Stomach (tissue), 9 donors: Measurements from ENCODE around the gene MDFIC. TPM values are rescaled to one million over a fixed set of nuclear protein-coding genes. Genes with fewer than 3 reads are reported as not detected.

Experiments used
- DNase-seq, 2 donors: peaks; one replicate each; pipeline versions ENCODE4 v3.0.0 to v3.0.0-alpha.2; 2013 to 2019
- H3K27ac ChIP-seq, 5 donors: fragments of 200-600 bp in 4 of 5; sonication (generic) in 4 of 5; one replicate each; pipeline ENCODE4 v1.5.1; 2013 to 2019; ENCODE audit warnings: mild to moderate bottlenecking in 1 of 5, moderate library complexity in 1 of 5
- H3K27me3 ChIP-seq, 3 donors: fragments of 200-600 bp; sonication (generic); one replicate each; pipeline ENCODE4 v1.5.1; 2017 to 2019; ENCODE audit warnings: mixed run types in 1 of 3
- H3K36me3 ChIP-seq, 4 donors: fragments of 200-600 bp; sonication (generic); 1 replicate in 3 of 4; 2 replicates in 1 of 4; pipeline ENCODE4 v1.5.1; 2016 to 2019
- H3K4me1 ChIP-seq, 4 donors: fragments of 200-600 bp; sonication (generic); one replicate each; pipeline ENCODE4 v1.5.1; 2016 to 2019
- H3K4me3 ChIP-seq, 4 donors: fragments of 200-600 bp; sonication (generic) in 3 of 4; one replicate each; pipeline ENCODE4 v1.5.1; 2016 to 2019; ENCODE audit warnings: mild to moderate bottlenecking in 1 of 4
- H3K9me3 ChIP-seq, 4 donors: fragments of 200-600 bp; sonication (generic); one replicate each; pipeline ENCODE4 v1.5.1; 2016 to 2019
- CTCF ChIP-seq, 7 experiments: fragments of 450-650 bp in 4 of 7; fragments of 200-600 bp in 3 of 7; sonication (generic) in 3 of 7; IDR thresholded peaks; one replicate each; pipeline ENCODE4 v1.5.1; 2016 to 2019; ENCODE audit warnings: antibody characterized with exemption in 7 of 7, control low read depth in 2 of 7, mild to moderate bottlenecking in 1 of 7
- EP300 ChIP-seq: sonication (generic); formaldehyde crosslinking; IDR thresholded peaks from one replicate; pipeline ENCODE4 v1.6.1; 2017; ENCODE audit warnings: antibody characterized with exemption
- POLR2A ChIP-seq, 4 donors: fragments of 450-650 bp; IDR thresholded peaks; one replicate each; pipeline ENCODE4 v1.6.1; 2016; ENCODE audit warnings: antibody characterized with exemption in 4 of 4, control low read depth in 2 of 4, mild to moderate bottlenecking in 1 of 4, moderate library complexity in 1 of 4
- POLR2AphosphoS5 ChIP-seq, 3 donors: sonication (generic); formaldehyde crosslinking; IDR thresholded peaks; one replicate each; pipeline ENCODE4 v1.6.1; 2016; ENCODE audit warnings: antibody characterized with exemption in 3 of 3
- WGBS, 5 donors: extraction: QIAGEN DNeasy Blood & Tissue Kit in 3 of 5; methylation state at CpG; one replicate each; pipeline versions ENCODE4 v1.1.5 to v1.1.7; 2013 to 2018; 5-methylcytosine and 5-hydroxymethylcytosine counted together
- intact Hi-C: fragments of 100-400 bp; cut with DNase I; formaldehyde crosslinking; loops from one replicate; pipeline ENCODE4 v1.15.1; 2023; ENCODE audit warnings: low total_unique reads
- polyA plus RNA-seq, 3 donors: library from polyadenylated mRNA; stranded (reverse); fragments of 200-250 nt; gene quantifications; one replicate each; pipeline ENCODE4 v1.2.3, GENCODE V29; 2013
- total RNA-seq, 5 donors: library from RNA; depleted of rRNA; stranded (reverse); fragments of >200 nt; gene quantifications; one replicate each; pipeline versions ENCODE4 v1.1.0 to v1.2.3, GENCODE V29; 2014 to 2016
- donor health status: healthy with polysubstance abuse.
- donor health status: Bipolar disorder and iron deficiency.
- donor health status: healthy.

Gene MDFIC
- total and polyA plus RNA-seq, 8 donors, result 6.9 to 39.8 (median 8.6) TPM

GRCh38 chr7:114900127-114900526 is 21.8 kb upstream of the MDFIC start:
- no peaks in the 10 kb centered on the region for H3K36me3 ChIP-seq
- no peaks in the 10 kb centered on the region for H3K27me3 ChIP-seq
- intact Hi-C loops, result no loop called here
- no peak overlapping the region for H3K27ac ChIP-seq
- no peaks in the 10 kb centered on the region for H3K9me3 ChIP-seq
- H3K4me3 ChIP-seq, result no peak overlapping the region
- no peak for DNase-seq
- 46 to 75% (median 58%) methylated on average over 1 of the region's 1 CpG for WGBS, 5 donors
- TF ChIP-seq POLR2A (IDR thresholded peaks at IDR 0.05) (no peak), POLR2AphosphoS5 (IDR thresholded peaks at IDR 0.05) (no peak), EP300 (no peak), CTCF (IDR thresholded peaks at IDR 0.05) (no peak)
- H3K4me1 ChIP-seq, result no peaks in the 10 kb centered on the region

- TF ChIP-seq EP300, result no peak
- TF ChIP-seq POLR2AphosphoS5 (IDR thresholded peaks at IDR 0.05), result peak in 1 of 3 donors; percentile 28
- TF ChIP-seq CTCF (IDR thresholded peaks at IDR 0.05), result no peak
- no peaks in the 10 kb centered on the region for H3K4me1 ChIP-seq
- 50 to 75% (median 54%) methylated on average over 1 of the region's 1 CpG for WGBS, 5 donors
- intact Hi-C loops, result no loop called here
- no peaks in the 10 kb centered on the region for H3K27me3 ChIP-seq
- no peak overlapping the region for H3K4me3 ChIP-seq
- H3K36me3 ChIP-seq, result no peaks in the 10 kb centered on the region
- no peak for DNase-seq
- H3K27ac ChIP-seq, result no peak overlapping the region
- no peaks in the 10 kb centered on the region for H3K9me3 ChIP-seq
Observed at GRCh38 chr7:114901771-114902170, 20.1 kb upstream of the MDFIC start.

GRCh38 chr7:114903131-114903530 is 18.8 kb upstream of the MDFIC start:
- Histone ChIP-seq H3K4me3 (no peak overlapping the region), H3K27me3 (no peaks in the 10 kb centered on the region), H3K4me1 (no peaks in the 10 kb centered on the region), H3K27ac (no peak overlapping the region), H3K36me3 (no peaks in the 10 kb centered on the region), H3K9me3 (peaks cover 0 to under 1% (median 0%) of the 10 kb centered on the region in 4 donors)
- 90 to 95% (median 94%) methylated on average over 2 of the region's 2 CpGs for WGBS, 5 donors
- TF ChIP-seq EP300 (no peak), CTCF (IDR thresholded peaks at IDR 0.05) (no peak)
- no peak for DNase-seq
- intact Hi-C loops, result no loop called here

- H3K27ac ChIP-seq, result no peak overlapping the region
- peaks cover 0 to 4% (median 0%) of the 10 kb centered on the region in 4 donors for H3K9me3 ChIP-seq
- H3K4me1 ChIP-seq, result no peaks in the 10 kb centered on the region
- H3K27me3 ChIP-seq, result no peaks in the 10 kb centered on the region
- DNase-seq, result no peak
- no peak overlapping the region for H3K4me3 ChIP-seq
- intact Hi-C loops, result no loop called here
- WGBS, 5 donors, result 73 to 93% (median 84%) methylated on average over 2 of the region's 2 CpGs
- TF ChIP-seq EP300 (no peak), POLR2AphosphoS5 (IDR thresholded peaks at IDR 0.05) (no peak), CTCF (IDR thresholded peaks at IDR 0.05) (no peak)
- H3K36me3 ChIP-seq, result no peaks in the 10 kb centered on the region
Observed at GRCh38 chr7:114910787-114911186, 11.1 kb upstream of the MDFIC start.
